ENCODE data around the gene HDGF. TPM values are rescaled to one million over a fixed set of nuclear protein-coding genes. Genes with fewer than 3 reads are reported as not detected.
A peak's percentile ranks its signal among the peaks of the same experiment; 100 is the strongest.

HDGF gene
- 100 to 1,000 TPM in 2 of 4 donors, 10 to 100 TPM in 2; 41.2 to 150 (median 73.7) TPM for total RNA-seq

DNA sequence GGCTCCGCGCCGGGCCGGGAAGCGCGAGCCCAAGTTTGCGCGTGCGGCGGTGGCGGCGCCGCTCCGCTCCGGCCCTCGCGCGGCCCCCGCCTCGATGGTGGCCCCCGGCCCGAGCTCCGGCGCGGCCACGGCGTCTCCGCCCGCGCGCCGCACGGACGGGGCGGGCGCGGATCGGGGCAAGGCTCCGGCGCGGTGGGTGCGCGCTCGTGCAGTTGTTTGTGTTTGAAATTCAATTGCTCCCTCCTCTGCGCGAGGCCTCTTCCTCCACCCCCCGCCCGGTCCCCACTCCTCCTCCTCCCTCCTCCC is at the start of gene HDGF:
Gene HDGF (minus strand): TSS at position 225 of the 306 bp plus-strand sequence. CDS start 246 bp downstream, outside the sequence.
- peak within 1 kb of the TSS; percentile 97 to 98 for H3K4me3 ChIP-seq
- intact Hi-C loops (cut with DNase I; ENCODE audit: low total_unique reads), result no loop called here
- H3K36me3 ChIP-seq, result no peaks in the 10 kb centered on the region
- TF ChIP-seq, protein P1, sequence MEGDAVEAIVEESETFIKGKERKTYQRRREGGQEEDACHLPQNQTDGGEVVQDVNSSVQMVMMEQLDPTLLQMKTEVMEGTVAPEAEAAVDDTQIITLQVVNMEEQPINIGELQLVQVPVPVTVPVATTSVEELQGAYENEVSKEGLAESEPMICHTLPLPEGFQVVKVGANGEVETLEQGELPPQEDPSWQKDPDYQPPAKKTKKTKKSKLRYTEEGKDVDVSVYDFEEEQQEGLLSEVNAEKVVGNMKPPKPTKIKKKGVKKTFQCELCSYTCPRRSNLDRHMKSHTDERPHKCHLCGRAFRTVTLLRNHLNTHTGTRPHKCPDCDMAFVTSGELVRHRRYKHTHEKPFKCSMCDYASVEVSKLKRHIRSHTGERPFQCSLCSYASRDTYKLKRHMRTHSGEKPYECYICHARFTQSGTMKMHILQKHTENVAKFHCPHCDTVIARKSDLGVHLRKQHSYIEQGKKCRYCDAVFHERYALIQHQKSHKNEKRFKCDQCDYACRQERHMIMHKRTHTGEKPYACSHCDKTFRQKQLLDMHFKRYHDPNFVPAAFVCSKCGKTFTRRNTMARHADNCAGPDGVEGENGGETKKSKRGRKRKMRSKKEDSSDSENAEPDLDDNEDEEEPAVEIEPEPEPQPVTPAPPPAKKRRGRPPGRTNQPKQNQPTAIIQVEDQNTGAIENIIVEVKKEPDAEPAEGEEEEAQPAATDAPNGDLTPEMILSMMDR (IDR thresholded peaks at IDR 0.05), result no peak
- TF ChIP-seq POLR2A (IDR thresholded peaks at IDR 0.05), result no peak
- no peaks in the 10 kb centered on the region for H3K4me1 ChIP-seq
- peak within 1 kb of the TSS; percentile 99 to 100 for H3K27ac ChIP-seq
- no peaks in the 10 kb centered on the region for H3K27me3 ChIP-seq
- no peaks in the 10 kb centered on the region for H3K9me3 ChIP-seq
- DNase-seq, result no peak

DNA sequence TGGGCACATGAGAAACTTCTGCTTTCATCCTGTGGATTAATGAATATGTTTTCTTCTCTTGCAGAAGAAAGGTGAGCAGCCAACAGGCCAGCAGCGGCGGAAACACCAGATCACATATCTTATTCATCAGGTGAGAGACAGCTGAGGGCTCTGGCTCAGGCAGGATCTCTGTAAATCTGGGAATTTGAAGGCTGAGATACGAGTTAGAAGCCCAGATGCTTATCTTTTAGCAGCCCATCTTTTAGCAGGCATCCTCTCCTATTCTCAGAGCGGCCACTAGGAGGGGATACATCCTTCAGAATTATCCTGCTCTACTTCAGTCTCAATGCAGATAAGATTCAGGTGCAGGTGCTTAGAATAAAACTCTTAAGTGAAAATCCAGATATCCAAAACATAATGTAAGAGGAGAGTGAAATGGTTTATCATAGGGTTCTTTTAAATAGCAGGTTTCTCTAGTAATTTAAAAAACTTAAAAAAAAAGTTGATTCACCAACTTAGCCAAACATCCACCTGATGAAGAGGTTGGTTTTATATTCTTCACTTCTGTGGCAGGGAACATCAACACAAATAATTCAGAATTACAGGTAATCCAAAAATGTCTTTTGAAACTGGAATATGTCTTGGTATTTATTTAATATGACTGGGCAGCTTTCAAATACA is 45.9 kb upstream of the HDGF start:
- no peak for TF ChIP-seq POLR2A (IDR thresholded peaks at IDR 0.05)
- TF ChIP-seq, protein P1 (IDR thresholded peaks at IDR 0.05), result peak; percentile 64 to 73 (median 71)
- Histone ChIP-seq H3K36me3 (no peaks in the 10 kb centered on the region), H3K27ac (no peak overlapping the region), H3K9me3 (no peaks in the 10 kb centered on the region), H3K4me1 (peaks cover 0 to 5% of the 10 kb centered on the region in 2 donors), H3K4me3 (no peak overlapping the region), H3K27me3 (no peaks in the 10 kb centered on the region)
- intact Hi-C loops (cut with DNase I; ENCODE audit: low total_unique reads), result no loop called here
- no peak for DNase-seq

GRCh38 chr1:156796340-156797097 is 45.0 kb upstream of the HDGF start:
- H3K4me1 ChIP-seq, result peaks cover 0 to 5% of the 10 kb centered on the region in 2 donors
- no peak overlapping the region for H3K27ac ChIP-seq
- no peak for DNase-seq
- TF ChIP-seq, protein P1 (IDR thresholded peaks at IDR 0.05), result no peak
- TF ChIP-seq POLR2A (IDR thresholded peaks at IDR 0.05), result no peak
- intact Hi-C loops (cut with DNase I; ENCODE audit: low total_unique reads), result no loop called here
- H3K27me3 ChIP-seq, result no peaks in the 10 kb centered on the region
- H3K36me3 ChIP-seq, result no peaks in the 10 kb centered on the region
- no peaks in the 10 kb centered on the region for H3K9me3 ChIP-seq
- no peak overlapping the region for H3K4me3 ChIP-seq

GRCh38 chr1:156795787-156796186 is 44.3 kb upstream of the HDGF start:
- no peak for DNase-seq
- H3K36me3 ChIP-seq, result no peaks in the 10 kb centered on the region
- intact Hi-C loops (cut with DNase I; ENCODE audit: low total_unique reads), result no loop called here

DNA sequence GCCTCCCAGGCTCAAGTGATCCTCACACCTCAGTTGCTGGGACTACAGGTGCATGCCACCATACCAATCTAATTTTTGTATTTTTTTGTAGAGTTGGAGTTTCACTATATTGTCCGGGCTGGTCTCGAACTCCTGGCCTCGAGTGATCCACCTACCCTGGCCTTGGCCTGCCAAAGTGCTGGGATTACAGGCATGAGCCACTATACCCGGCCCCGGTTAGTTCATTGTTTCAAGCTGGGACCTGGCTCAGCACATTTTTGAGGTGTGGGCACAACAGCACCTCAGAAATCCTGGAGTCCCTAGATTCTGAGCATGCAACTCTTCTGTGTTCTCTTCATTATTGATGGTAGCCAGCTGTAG is 43.9 kb upstream of the HDGF start:
- H3K4me3 ChIP-seq, result no peak overlapping the region
- no peaks in the 10 kb centered on the region for H3K9me3 ChIP-seq
- DNase-seq, result no peak
- TF ChIP-seq, protein P1 (IDR thresholded peaks at IDR 0.05), result no peak
- TF ChIP-seq POLR2A (IDR thresholded peaks at IDR 0.05), result no peak
- H3K27ac ChIP-seq, result no peak overlapping the region
- H3K4me1 ChIP-seq, result peaks cover 0 to 5% of the 10 kb centered on the region in 2 donors
- intact Hi-C loops (cut with DNase I; ENCODE audit: low total_unique reads), result no loop called here
- H3K27me3 ChIP-seq, result no peaks in the 10 kb centered on the region
- H3K36me3 ChIP-seq, result no peaks in the 10 kb centered on the region

More at GRCh38 chr1:156795787-156796186, 44.3 kb upstream of the HDGF start:
- TF ChIP-seq POLR2A (IDR thresholded peaks at IDR 0.05), result no peak
- TF ChIP-seq, protein P1 (IDR thresholded peaks at IDR 0.05), result no peak
- no peaks in the 10 kb centered on the region for H3K9me3 ChIP-seq
- no peak overlapping the region for H3K27ac ChIP-seq
- no peaks in the 10 kb centered on the region for H3K27me3 ChIP-seq
- H3K4me1 ChIP-seq, result peaks cover 0 to 5% of the 10 kb centered on the region in 2 donors
- no peak overlapping the region for H3K4me3 ChIP-seq
